22Rv1 (cell line): ENCODE results near the gene SLC35E3.
"Not testable (repeated sequence)": the region's sequence is repeated elsewhere in the genome, so short reads cannot be mapped to it uniquely, and the experiment has no call there.

ENCODE experiments used
- H3K27ac ChIP-seq: fragments of 450-650 bp; 2 replicates; pipeline ENCODE4 v1.5.1; 2017
- ZFX ChIP-seq: fragments of 450-650 bp; IDR thresholded peaks from 2 replicates; pipeline ENCODE4 v1.6.1; 2017; ENCODE audit warnings: antibody characterized with exemption, borderline replicate concordance
- TF ChIP-seq, protein P1 (sequence below): fragments of 450-650 bp; IDR thresholded peaks from 2 replicates; pipeline ENCODE4 v1.5.1; 2017; ENCODE audit warnings: mild to moderate bottlenecking

Gene SLC35E3

DNA sequence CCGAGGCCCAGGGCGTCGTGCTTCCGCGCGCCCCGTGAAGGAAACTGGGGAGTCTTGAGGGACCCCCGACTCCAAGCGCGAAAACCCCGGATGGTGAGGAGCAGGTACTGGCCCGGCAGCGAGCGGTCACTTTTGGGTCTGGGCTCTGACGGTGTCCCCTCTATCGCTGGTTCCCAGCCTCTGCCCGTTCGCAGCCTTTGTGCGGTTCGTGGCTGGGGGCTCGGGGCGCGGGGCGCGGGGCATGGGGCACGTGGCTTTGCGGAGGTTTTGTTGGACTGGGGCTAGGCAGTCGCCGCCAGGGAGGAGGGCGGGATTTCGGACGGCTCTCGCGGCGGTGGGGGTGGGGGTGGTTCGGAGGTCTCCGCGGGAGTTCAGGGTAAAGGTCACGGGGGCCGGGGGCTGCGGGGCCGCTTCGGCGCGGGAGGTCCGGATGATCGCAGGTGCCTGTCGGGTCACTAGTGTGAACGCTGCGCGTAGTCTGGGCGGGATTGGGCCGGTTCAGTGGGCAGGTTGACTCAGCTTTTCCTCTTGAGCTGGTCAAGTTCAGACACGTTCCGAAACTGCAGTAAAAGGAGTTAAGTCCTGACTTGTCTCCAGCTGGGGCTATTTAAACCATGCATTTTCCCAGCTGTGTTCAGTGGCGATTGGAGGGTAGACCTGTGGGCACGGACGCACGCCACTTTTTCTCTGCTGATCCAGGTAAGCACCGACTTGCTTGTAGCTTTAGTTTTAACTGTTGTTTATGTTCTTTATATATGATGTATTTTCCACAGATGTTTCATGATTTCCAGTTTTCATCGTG, 62.6 kb downstream of the SLC35E3 start:
- peak overlapping the region; percentile 100 for H3K27ac ChIP-seq
- no peak for TF ChIP-seq ZFX
- TF ChIP-seq, protein P1, sequence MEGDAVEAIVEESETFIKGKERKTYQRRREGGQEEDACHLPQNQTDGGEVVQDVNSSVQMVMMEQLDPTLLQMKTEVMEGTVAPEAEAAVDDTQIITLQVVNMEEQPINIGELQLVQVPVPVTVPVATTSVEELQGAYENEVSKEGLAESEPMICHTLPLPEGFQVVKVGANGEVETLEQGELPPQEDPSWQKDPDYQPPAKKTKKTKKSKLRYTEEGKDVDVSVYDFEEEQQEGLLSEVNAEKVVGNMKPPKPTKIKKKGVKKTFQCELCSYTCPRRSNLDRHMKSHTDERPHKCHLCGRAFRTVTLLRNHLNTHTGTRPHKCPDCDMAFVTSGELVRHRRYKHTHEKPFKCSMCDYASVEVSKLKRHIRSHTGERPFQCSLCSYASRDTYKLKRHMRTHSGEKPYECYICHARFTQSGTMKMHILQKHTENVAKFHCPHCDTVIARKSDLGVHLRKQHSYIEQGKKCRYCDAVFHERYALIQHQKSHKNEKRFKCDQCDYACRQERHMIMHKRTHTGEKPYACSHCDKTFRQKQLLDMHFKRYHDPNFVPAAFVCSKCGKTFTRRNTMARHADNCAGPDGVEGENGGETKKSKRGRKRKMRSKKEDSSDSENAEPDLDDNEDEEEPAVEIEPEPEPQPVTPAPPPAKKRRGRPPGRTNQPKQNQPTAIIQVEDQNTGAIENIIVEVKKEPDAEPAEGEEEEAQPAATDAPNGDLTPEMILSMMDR = peak; percentile 64

DNA sequence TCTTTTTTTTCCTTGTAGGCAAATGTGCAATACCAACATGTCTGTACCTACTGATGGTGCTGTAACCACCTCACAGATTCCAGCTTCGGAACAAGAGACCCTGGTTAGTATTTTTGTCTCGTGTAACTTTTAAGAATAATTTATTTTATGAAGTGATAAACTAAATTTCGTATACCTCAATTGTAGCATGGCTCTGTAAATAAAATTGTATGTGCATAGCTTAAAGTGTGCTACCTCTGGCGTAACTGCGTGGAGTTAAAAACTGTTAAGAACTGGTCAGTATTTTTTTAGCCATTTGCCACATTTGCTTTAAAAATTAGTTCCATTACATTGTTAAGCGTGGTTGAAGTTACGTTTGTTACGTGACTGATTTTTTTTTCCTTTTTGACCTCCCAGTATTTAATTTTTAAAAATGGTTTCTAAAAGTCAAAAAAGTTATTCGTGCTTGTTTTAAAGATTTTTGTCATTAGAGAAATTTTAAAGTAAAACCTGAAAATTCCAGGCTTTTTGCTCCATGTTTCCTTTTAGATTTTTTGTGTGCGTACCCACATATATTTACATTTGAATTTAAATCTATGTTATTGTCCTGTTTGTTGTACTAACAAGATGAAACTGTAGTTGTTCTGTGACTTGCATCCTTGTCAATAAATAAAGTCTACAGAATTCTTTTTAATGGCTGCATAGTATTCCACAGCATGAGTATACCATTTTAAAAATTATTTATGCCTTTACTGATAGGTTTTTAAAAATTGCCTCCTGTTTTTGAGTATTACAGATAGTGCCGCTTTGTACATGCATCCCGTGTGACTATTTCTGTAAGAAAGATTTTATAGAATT, 63.4 kb downstream of the SLC35E3 start:
- TF ChIP-seq ZFX = no peak
- TF ChIP-seq, protein P1 = no peak
- H3K27ac ChIP-seq = peak overlapping the region; percentile 100

DNA sequence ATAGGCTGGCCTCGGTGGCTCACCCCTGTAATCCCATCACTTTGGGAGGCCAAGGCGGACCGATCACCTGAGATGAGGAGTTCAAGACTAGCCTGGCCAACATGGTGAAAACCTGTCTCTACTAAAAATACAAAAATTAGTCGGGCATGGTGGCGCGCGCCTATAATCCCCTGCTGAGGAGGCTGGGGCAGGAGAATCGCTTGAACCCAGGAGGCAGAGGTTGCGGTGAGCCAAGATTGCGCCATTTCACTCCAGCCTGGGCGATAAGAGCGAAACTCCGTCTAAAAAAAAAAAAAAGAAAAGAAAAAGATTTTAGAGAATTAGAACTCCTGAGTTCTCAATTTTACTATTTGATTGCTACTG, 64.0 kb downstream of the SLC35E3 start:
- peak overlapping the region; percentile 100 for H3K27ac ChIP-seq

DNA sequence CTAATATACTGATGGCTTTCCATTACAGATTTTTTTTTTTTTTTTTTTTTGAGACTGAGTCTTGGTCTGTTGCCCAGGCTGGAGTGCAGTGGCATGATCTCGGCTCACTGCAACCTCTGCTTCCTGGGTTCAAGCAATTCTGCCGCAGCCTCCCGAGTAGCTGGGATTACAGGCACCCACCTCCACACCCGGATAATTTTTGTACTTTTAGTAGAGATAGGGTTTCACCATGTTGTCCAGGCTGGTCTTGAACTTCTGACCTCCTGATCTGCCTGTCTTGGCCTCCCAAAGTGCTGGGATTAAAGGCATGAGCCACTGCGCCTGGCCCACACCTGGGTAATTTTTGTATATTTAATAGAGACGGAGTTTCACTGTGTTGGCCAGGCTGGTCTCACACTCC, 65.6 kb downstream of the SLC35E3 start:
- H3K27ac ChIP-seq = not testable (repeated sequence)

DNA sequence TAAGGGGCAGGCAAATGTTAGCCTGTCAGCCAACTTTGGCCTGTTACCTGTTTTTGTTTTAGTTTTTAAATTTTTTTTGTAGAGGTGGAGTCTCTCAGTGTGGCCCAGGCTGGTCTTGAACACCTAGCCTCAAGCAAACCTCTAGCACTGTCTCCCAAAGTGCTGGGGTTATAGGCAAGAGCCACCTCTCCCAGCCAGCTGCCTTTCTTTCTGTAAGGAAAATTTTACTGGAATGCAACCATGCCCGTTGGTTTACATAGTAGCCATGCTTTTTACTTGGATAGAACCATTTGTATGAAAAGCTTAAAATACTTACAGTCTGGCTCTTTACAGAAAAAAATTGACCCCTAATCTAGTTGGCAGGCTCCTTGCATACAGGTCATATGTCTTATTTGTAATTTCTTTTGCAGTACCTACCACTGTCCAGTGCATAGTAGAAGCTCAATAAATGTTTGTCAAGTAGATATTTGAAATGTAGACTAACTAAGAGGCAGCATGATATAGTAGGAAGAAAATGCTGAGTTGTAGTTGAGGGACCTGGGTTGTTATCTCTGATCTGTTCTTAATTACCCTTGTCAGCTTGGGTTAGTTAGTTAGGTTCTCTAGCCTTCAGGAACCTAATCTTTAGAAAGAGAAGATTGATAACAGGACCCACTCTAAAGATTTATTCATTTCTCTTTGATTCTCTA, 66.7 kb downstream of the SLC35E3 start:
- no peak for TF ChIP-seq ZFX
- TF ChIP-seq, protein P1 = no peak

DNA sequence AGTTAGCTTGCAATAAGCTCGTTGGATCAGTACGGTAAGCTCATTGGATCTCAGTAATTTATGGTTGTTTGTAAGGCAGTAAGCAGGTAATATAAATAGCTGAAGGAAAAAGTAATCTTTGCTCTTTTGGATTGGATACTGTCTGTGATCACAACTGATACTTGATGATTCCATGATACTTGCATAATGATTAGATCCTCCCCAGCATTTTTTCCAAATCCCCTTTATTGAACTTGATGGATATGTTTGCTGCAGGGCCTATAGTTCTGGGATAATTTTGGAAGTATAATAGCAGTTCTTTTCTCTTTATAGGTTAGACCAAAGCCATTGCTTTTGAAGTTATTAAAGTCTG, 67.2 kb downstream of the SLC35E3 start:
- TF ChIP-seq, protein P1 = no peak
- no peak for TF ChIP-seq ZFX

More for the DNA sequence above, 66.7 kb downstream of the SLC35E3 start:
- no peak overlapping the region for H3K27ac ChIP-seq

DNA sequence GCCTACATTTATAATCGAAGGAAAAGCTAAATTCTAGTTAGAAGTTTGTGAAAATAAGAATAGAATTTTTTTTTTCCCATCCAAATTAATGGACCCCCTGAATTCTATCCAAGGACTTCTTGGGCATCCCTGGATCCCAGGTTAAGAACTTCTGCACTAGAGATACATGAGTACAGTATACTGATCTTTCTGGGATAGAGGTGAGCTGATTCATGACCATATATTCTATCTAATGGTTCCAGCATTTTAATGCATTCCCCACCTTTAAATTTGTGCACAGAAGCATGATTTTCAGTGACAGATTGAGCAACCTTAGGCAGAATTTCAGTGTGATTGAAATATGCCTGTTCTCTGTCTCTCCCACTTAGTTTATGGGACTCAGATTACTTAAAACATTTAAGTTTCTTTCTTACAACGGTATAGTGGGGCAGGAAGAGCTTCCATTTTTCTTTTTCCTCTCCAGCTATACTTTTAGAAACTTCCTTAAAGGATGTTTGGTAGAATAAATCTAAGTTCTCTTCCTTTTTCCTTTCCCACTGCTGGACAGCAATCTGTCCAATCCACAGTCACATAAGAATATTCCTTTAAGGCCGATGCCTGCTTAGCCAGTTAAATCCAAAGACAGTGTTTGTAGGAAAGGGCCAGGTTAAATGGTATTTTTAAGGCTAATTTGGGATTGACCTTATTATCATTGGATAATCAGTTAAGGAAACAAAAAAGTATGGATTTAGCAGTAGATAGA, 68.7 kb downstream of the SLC35E3 start:
- H3K27ac ChIP-seq = peak overlapping the region; percentile 17; the same call in 1 of the 2 replicates
- TF ChIP-seq, protein P1 = no peak
- TF ChIP-seq ZFX = no peak

More for the DNA sequence above, 67.2 kb downstream of the SLC35E3 start:
- H3K27ac ChIP-seq = no peak overlapping the region
